Activated naive CD8-positive, alpha-beta T cell (primary cell): ENCODE measurements around the gene HDAC7.

Source experiments
- H3K27ac Mint-ChIP-seq: one replicate; pipeline ENCODE4 v1.8.0; 2021; ENCODE audit warnings: mixed read lengths
- H3K27me3 Mint-ChIP-seq: one replicate; pipeline ENCODE4 v1.8.0; 2021; ENCODE audit warnings: mixed read lengths
- H3K36me3 Mint-ChIP-seq: one replicate; pipeline ENCODE4 v1.8.0; 2021; ENCODE audit warnings: mixed read lengths
- H3K4me1 Mint-ChIP-seq: one replicate; pipeline ENCODE4 v1.8.0; 2021; ENCODE audit warnings: low read depth, mixed read lengths
- H3K4me3 Mint-ChIP-seq: one replicate; pipeline ENCODE4 v1.8.0; 2021; ENCODE audit warnings: mild to moderate bottlenecking, mixed read lengths
- H3K9me3 Mint-ChIP-seq: one replicate; pipeline ENCODE4 v1.8.0; 2021; ENCODE audit warnings: low read depth, mixed read lengths

Gene HDAC7

DNA sequence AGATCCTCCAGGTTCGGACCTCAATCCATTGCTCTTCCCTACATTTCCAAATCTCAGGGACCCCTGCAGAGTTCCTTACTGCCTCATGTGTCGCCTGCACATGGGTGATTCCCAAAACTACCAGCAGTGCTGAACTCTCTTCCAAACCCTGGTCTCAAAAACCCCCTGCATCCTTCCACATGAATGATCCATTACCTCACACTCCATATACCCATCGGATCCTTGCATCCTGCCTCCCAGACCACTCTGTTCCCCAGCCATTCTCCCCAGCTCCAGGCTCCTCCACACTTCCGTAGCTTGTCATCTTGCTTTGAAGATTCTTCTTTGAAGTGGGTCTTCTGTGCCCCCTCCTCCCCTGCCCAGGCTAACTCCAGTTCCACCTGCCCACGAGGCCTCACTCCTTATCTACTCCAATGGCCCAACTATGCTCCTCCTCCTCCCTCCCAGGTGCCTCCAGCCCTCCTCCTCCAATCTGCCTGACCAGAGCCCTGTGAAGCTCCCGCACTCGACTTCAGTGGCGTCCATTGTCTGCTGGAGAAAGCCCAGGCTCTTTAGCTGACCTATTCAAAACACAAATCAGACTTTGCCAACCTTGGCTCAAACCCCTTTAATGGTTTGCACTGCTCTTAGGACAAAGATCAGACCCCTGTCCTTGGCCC is 74.8 kb downstream of the HDAC7 start:
- no peaks in the 10 kb centered on the region for H3K9me3 Mint-ChIP-seq
- H3K36me3 Mint-ChIP-seq: no peaks in the 10 kb centered on the region
- no peaks in the 10 kb centered on the region for H3K27me3 Mint-ChIP-seq
- no peak overlapping the region for H3K27ac Mint-ChIP-seq
- no peak overlapping the region for H3K4me3 Mint-ChIP-seq
- H3K4me1 Mint-ChIP-seq: peaks cover 24% of the 10 kb centered on the region

DNA sequence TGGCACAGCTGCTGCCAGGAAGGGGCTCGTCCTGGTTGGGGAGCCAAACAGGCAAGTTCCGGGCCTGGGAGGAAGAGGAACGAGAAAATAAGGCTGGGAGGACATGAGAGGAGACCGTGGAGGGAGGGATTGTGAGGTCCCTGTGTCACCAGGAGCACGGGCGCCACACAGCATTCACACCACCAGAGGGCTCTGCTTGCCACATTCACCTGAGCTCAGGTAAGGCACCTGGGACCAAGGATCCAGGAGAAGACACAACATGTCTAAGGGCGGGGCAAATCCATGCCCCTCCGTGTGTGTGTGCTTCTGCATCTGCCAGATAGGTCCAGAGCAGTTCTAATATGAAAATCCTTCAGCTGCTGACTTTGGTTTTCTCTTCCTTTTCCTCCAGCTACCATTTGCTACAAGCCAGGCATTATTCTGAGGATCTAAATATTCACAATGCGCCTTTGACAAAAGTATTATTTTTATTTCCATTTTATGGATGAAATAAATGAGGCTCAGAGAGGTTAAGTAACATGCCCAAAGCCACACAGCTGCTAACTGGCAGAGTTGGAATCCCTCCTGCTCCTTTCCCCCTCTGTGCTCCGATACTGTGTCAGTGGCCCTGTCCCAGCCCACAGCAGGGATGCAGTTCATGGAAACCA is 75.6 kb downstream of the HDAC7 start:
- Mint-ChIP-seq H3K36me3 (no peaks in the 10 kb centered on the region), H3K27me3 (no peaks in the 10 kb centered on the region), H3K4me1 (peaks cover 24% of the 10 kb centered on the region), H3K4me3 (no peak overlapping the region), H3K27ac (no peak overlapping the region), H3K9me3 (no peaks in the 10 kb centered on the region)

DNA sequence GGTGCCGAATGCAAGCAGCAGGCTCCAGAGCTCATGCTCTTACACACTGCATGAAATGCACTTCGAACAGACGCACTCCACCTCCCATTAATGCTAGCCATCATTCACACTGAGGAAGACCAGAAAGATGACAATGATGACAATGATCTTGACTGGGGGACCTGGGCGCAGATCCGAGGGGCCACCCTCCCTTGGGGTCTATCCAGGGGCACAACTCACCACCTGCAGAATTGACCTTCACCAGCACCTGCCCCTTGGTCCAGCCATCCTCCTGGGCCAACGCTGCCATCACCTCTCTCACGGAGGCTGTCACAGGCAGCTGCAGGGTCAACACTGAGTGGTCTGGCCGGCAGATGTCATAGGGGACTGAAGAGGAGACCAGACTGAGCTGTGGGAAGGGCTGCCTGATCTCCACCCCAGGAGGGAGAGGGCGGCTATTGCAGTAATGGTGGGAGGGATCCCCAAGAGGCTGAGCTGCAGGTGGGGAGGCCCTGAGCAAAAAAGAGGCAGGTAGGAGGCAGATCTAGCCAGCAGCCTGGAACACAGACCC is 76.3 kb downstream of the HDAC7 start:
- Mint-ChIP-seq H3K27ac (no peak overlapping the region), H3K4me3 (no peak overlapping the region), H3K27me3 (no peaks in the 10 kb centered on the region), H3K36me3 (no peaks in the 10 kb centered on the region), H3K9me3 (no peaks in the 10 kb centered on the region), H3K4me1 (peaks cover 24% of the 10 kb centered on the region)

DNA sequence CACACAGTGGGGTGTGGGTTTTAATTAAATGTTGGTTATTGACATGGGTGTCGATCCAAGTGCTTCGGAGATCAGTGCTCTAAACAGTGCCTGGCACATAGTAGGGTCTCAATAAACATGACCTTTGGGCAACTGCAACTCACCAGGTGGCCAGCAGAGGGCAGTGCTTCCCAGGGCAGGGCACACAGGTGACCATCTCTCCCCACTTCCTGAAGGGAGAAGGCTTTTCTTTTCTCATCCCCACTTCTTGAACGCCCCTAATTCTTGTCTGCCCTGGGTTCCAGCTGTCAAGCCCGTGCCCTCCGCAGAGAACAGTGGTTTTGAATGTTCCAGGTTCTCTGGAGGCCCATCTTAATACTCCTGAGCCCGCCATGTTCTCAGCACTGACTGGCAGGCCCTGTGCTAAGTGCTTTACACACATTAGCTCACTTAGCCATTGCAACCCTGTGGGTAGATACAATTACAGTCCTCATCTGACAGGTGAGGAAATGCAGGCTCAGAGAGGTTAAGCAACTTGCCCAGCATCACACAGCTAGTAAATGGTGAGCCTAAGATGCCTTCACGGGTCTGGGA is 77.4 kb downstream of the HDAC7 start:
- no peaks in the 10 kb centered on the region for H3K36me3 Mint-ChIP-seq
- no peak overlapping the region for H3K4me3 Mint-ChIP-seq
- H3K27me3 Mint-ChIP-seq: no peaks in the 10 kb centered on the region
- H3K9me3 Mint-ChIP-seq: no peaks in the 10 kb centered on the region
- H3K4me1 Mint-ChIP-seq: peaks cover 24% of the 10 kb centered on the region
- H3K27ac Mint-ChIP-seq: no peak overlapping the region

DNA sequence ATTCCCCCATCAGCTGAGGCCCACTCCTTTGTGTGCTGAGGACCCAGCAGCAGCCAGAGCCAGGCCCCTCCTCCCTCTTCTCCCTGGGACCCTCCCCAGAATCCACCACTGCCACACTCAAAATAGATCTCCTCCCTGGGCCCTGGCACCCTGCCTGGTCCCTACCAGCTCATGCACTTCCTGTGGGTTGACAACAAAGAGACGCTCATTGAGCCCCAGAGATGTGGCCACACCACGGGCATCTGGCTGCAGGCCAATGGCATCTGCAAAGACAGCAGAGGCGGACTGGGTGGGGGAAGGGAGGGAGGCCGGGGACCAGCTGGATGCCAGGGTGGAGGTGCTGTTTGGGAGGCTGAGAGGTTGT is 78.4 kb downstream of the HDAC7 start:
- Mint-ChIP-seq H3K9me3 (no peaks in the 10 kb centered on the region), H3K27ac (no peak overlapping the region), H3K27me3 (no peaks in the 10 kb centered on the region), H3K4me3 (no peak overlapping the region), H3K36me3 (no peaks in the 10 kb centered on the region), H3K4me1 (peaks cover 25% of the 10 kb centered on the region)

DNA sequence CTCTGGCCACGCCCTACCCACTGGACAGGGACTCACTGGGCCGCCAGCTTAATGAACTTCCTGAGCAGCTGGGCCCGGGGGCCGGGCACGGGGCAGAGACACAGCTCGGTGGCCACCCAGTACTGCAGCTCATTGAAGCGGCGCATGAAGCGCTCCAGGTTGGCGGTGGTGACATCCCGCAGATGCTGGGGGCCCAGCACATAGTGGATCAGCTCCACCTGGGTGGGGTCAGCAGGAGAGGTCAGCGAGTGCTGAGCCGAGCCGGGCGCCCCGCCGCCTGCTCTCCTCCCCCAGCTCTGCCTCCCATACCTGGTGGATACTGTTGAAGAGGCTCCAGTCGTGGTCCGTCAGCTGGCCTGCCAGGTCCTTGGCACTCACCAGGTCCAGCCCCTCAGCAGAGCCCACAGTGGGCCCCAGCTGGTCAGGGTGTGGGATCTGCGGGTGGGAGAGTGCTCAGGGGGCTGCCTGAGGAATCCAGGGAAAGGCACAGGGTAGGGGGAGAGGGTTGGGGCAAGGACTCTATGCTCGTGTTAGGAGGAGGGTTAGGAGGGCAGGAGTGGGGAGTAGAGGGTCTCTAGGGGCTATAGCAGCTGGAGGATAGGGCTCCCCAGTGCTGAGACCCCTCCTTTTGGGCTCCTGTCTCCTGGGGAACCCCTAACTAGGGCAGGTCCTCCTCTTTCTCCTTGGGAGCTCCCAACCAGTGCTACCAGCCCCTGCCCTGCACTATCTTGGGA is 78.9 kb downstream of the HDAC7 start:
- H3K4me1 Mint-ChIP-seq: peaks cover 25% of the 10 kb centered on the region
- no peaks in the 10 kb centered on the region for H3K9me3 Mint-ChIP-seq
- H3K4me3 Mint-ChIP-seq: no peak overlapping the region
- no peak overlapping the region for H3K27ac Mint-ChIP-seq
- no peaks in the 10 kb centered on the region for H3K36me3 Mint-ChIP-seq
- H3K27me3 Mint-ChIP-seq: no peaks in the 10 kb centered on the region

DNA sequence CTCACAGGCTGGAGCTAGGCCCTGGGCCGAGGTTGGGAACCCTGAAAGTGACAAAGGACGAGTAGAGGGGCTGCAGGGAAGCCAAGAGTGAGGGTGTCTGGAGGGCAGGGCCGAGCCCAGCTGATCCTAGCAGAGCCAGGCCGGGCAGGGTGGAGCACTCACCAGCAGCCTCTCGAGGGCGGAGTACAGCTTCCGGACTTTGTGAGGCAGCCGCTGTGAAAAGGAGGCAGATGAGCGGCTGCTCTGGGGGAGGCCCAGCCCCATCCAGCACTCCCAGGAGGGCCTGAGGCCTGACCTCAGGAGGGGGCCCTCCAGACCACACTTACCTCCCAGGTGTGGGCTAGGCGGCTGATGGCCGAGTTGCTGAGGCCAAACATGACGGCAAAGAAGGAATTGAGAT is 79.7 kb downstream of the HDAC7 start:
- Mint-ChIP-seq H3K36me3 (no peaks in the 10 kb centered on the region), H3K9me3 (no peaks in the 10 kb centered on the region), H3K4me3 (no peak overlapping the region), H3K27ac (no peak overlapping the region), H3K4me1 (peaks cover 25% of the 10 kb centered on the region), H3K27me3 (no peaks in the 10 kb centered on the region)

DNA sequence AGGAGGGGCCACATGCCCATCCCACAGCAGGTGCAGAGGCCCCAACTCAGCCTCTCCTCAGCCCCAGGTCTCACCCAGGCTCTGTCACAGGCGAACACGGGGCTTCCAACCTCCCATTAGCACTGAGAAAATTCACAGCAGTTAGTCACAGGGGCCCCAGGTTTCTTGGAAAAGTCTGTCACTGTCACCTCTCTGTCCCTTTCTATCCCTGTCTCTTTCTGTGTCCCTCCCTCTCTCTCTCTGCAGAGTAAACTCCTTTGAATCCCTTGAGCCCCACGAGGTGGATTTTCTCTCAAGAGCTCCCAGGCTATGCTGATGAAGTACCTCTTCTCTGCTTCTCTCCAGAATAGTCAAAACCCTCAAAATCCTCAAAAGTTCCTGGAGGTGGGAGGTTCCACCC is 80.4 kb downstream of the HDAC7 start:
- no peaks in the 10 kb centered on the region for H3K9me3 Mint-ChIP-seq
- H3K36me3 Mint-ChIP-seq: no peaks in the 10 kb centered on the region
- H3K27ac Mint-ChIP-seq: no peak overlapping the region
- no peaks in the 10 kb centered on the region for H3K27me3 Mint-ChIP-seq
- no peak overlapping the region for H3K4me3 Mint-ChIP-seq
- peaks cover 25% of the 10 kb centered on the region for H3K4me1 Mint-ChIP-seq

DNA sequence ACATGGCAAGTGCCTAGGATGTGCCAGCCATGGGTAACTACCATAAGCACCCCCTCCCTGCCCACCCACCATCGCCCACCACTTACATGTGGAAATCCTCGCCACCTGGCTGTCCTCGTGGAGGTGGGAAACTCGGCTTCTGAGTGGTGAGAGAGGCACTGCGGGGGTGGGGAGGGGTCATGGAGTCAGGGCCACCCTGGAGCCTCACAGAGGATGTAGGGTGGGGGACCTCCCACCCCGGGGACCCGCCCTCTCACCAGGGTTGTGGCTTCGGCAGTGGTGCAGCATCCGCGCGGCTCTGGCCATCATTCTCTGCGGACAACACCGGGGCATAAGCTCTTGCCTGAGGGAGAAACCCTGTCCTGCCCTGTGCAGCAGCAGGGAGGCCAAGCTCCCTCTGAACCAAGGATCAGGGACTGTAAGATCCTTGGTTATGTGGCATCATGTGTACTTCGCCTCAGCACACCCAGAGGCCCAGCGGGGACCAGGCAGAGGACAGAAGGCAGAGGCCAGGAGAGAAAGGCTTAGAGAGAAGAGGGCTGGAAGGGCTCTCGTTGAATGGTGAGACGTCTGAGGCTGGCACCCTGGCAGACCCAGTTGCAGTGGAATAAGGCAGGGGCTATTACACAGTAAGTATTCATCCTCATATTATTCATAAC is 81.6 kb downstream of the HDAC7 start:
- H3K27me3 Mint-ChIP-seq: no peaks in the 10 kb centered on the region
- H3K4me1 Mint-ChIP-seq: peaks cover 20% of the 10 kb centered on the region
- no peak overlapping the region for H3K4me3 Mint-ChIP-seq
- H3K27ac Mint-ChIP-seq: no peak overlapping the region
- no peaks in the 10 kb centered on the region for H3K9me3 Mint-ChIP-seq
- no peaks in the 10 kb centered on the region for H3K36me3 Mint-ChIP-seq

DNA sequence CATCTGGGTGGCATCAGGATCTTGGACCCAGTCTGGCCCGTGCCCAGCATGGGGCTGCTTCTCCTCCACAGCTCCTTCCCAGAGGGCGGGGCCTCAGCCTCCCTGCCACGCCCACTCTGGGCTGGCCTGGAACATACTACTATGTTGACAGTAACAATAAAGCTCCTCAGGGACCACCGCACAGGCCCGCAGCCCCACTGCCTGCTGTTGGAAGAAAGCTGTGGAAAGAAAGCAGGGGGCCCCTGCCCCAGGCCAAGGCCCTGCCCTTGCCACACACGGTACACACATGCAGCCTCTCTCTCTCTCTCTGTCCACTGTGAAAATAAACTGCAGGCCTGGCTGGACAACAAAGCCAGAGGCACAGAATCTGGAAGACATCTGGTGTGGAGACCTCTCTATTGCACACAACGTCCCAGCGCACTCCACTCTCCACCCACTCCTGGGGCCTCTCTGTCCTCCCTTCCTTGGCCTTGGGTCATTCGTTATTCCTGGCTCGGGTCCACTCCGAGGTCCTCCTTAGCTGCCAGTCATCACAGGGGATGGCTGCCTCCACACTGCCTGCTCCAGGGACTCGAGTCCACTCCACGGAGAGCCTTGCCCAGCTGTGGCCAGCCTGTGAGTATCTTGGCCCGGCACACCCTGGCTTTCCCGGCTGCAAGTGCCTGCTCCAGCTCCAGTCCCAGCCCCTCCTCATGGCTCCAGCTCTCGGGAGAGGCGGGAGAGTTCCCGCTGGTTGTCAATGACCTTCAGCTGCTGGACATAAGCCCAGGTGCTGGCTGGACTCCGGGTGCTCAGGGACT is 82.6 kb downstream of the HDAC7 start:
- Mint-ChIP-seq H3K4me1 (peaks cover 14% of the 10 kb centered on the region), H3K36me3 (no peaks in the 10 kb centered on the region), H3K27ac (no peak overlapping the region), H3K9me3 (no peaks in the 10 kb centered on the region), H3K27me3 (no peaks in the 10 kb centered on the region), H3K4me3 (no peak overlapping the region)

DNA sequence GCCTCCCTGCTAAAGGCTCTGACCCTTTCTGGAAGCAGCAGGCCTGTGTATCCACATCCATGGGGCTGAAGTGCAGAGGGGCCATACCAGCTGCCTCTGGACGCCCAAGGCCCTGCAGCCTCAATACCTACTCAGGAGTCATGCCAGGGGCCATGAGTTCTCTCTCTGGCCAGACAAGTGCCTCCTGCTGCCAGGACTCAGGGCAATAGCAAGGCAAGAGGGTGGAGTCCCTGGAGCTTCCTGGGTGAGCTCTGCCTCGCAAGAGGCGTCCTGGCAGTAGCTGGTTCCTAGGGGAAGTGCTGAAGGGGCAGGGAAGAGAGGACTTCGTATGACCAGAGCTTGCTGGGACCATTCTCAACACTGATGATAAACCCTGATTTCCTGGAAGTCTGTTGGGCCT is 83.5 kb downstream of the HDAC7 start:
- H3K4me3 Mint-ChIP-seq: no peak overlapping the region
- no peak overlapping the region for H3K27ac Mint-ChIP-seq
- no peaks in the 10 kb centered on the region for H3K36me3 Mint-ChIP-seq
- H3K4me1 Mint-ChIP-seq: peaks cover 6% of the 10 kb centered on the region
- H3K27me3 Mint-ChIP-seq: no peaks in the 10 kb centered on the region
- H3K9me3 Mint-ChIP-seq: no peaks in the 10 kb centered on the region

DNA sequence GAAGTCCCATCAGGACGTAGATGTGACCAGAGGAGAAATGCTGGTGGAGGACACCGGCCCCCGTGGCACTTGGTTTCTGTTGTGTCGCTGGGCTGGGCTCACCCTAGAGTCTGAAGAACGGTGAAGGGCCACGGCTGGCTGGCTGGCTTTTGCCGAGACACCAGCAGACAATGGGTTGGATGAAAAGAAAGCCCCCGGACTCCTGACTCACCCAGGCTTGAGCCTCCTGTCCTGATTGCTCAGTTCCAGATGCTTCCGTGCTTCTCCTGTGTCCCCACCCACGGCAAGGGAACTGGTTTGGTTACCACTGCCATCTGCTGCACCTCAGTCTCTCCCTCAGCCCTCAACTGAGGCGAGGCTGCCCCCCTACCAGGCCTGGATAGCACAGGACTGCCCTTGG is 84.1 kb downstream of the HDAC7 start:
- H3K9me3 Mint-ChIP-seq: no peaks in the 10 kb centered on the region
- no peak overlapping the region for H3K27ac Mint-ChIP-seq
- peaks cover 1% of the 10 kb centered on the region for H3K4me1 Mint-ChIP-seq
- H3K36me3 Mint-ChIP-seq: no peaks in the 10 kb centered on the region
- H3K27me3 Mint-ChIP-seq: no peaks in the 10 kb centered on the region
- H3K4me3 Mint-ChIP-seq: no peak overlapping the region

DNA sequence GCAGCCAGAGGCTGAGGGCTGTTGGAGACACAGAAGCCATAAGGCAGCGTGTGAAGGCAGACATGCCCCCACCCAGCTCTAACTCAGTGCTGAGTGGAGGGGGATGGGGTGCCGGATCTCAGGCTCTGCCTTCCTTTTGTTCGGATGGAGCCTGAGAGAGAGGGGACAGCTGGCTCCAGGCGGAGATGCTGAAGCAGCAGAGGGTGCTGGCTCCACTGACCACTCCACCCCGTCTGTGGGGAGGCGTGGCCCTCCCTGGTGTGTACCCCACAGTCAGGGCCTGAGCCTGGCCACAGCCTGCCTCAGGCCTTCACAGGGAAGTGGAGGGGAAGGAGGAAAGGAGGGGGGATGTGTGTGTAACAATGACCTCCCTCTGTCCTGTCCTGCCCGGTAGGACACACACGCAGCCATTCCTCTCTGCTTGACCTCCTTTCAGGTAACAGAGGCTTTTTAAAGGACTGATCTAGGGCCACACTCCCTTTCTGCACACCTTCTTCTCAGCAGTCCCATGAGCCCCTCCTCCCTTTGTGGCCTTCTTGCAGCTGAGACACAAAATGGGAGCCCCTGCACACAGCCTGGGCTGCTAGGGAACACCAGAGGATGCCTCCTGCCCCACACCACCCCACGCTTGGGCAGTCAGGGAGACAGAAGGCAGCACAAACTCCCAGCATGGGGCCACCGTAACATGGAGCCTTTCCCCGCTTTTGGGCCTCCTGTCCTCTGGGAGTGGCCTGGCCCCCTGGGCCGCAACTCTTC is 84.8 kb downstream of the HDAC7 start:
- Mint-ChIP-seq H3K4me1 (peaks cover 1% of the 10 kb centered on the region), H3K27me3 (no peaks in the 10 kb centered on the region), H3K36me3 (no peaks in the 10 kb centered on the region), H3K9me3 (no peaks in the 10 kb centered on the region), H3K4me3 (no peak overlapping the region), H3K27ac (no peak overlapping the region)

DNA sequence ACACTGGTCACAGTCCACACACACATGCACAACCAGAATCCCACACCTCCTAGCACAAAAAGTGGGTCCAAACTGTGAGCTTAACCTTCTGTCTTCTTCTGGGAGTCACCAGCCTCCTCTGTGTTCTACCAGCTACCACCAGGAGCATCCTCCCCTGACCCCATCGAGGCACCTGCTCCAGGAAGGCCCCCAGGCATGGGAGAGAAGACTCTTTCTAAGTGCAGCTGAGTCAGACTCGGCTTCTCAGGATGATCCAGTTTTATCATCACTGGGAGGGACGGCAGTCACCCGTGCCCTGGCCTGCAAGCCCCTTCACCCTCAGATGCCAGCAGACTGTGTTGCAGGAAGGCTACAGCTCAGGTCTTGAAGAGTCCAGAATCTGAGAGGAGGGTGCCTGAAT is 86.6 kb downstream of the HDAC7 start:
- H3K4me1 Mint-ChIP-seq: peaks cover 1% of the 10 kb centered on the region
- H3K4me3 Mint-ChIP-seq: no peak overlapping the region
- H3K36me3 Mint-ChIP-seq: peaks cover 3% of the 10 kb centered on the region
- H3K27me3 Mint-ChIP-seq: no peaks in the 10 kb centered on the region
- H3K9me3 Mint-ChIP-seq: no peaks in the 10 kb centered on the region
- H3K27ac Mint-ChIP-seq: no peak overlapping the region
